Glutamatergic neuron (in vitro differentiated cells): ENCODE data around the gene LMO7. TPM values are rescaled to one million over a fixed set of nuclear protein-coding genes. Genes with fewer than 3 reads are reported as not detected.

Source experiments
- DNase-seq: peaks from one replicate; pipeline ENCODE4 v3.0.0; 2022
- H3K27ac Mint-ChIP-seq: one replicate; pipeline ENCODE4 v1.8.0; 2020; ENCODE audit warnings: mild to moderate bottlenecking, mixed read lengths, inconsistent platforms; ENCODE audit not compliant: unreplicated experiment
- H3K27me3 Mint-ChIP-seq: one replicate; pipeline ENCODE4 v1.8.0; 2020; ENCODE audit warnings: mild to moderate bottlenecking, moderate library complexity, mixed read lengths, inconsistent platforms; ENCODE audit not compliant: unreplicated experiment
- H3K36me3 Mint-ChIP-seq: one replicate; pipeline ENCODE4 v1.8.0; 2020; ENCODE audit warnings: mild to moderate bottlenecking, mixed read lengths, inconsistent platforms; ENCODE audit not compliant: unreplicated experiment
- H3K4me1 Mint-ChIP-seq: one replicate; pipeline ENCODE4 v1.8.0; 2020; ENCODE audit warnings: mild to moderate bottlenecking, low read depth, mixed read lengths, inconsistent platforms; ENCODE audit not compliant: unreplicated experiment
- H3K4me3 Mint-ChIP-seq: one replicate; pipeline ENCODE4 v1.8.0; 2020; ENCODE audit warnings: mild to moderate bottlenecking, mixed read lengths, inconsistent platforms; ENCODE audit not compliant: unreplicated experiment
- H3K9me3 Mint-ChIP-seq: one replicate; pipeline ENCODE4 v1.8.0; 2020; ENCODE audit warnings: mild to moderate bottlenecking, moderate library complexity, mixed read lengths, inconsistent platforms; ENCODE audit not compliant: unreplicated experiment
- total RNA-seq: library from RNA; stranded (reverse); fragmentation: NEBNext Ultra II Directional; extraction: Animal tissue kit (Norgen Biotek cat#: 25700); gene quantifications from one replicate; pipeline ENCODE4 v1.2.1, GENCODE V29; 2021; ENCODE audit not compliant: unreplicated experiment
- TF ChIP-seq, protein P1 (sequence below): fragments of 200-600 bp; sonication (generic); IDR thresholded peaks from one replicate; pipeline ENCODE4 v1.5.0; 2021; ENCODE audit not compliant: partially characterized antibody, unreplicated experiment

The LMO7 gene
- total RNA-seq, 1 donor from 2014 or later, result 5.0 TPM

DNA sequence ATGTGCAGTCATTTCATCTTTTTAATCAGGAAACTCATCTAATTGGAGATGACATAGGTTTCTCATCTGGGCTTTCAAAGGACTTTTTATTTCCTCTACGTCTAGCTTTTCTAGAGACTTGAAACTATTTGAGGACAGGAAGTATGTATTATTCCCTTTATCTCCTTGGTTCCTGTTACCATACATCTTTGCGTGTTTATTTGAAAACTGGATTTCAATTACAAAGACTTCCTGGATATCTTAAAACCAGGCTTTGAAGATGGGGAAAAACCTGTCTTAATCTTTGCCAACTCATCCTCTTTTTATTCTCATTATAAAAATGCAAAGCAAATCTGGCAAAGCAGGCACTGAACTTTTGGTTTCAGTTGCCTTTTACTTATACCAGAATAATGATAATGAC, 130.5 kb downstream of the LMO7 start:
- H3K4me1 Mint-ChIP-seq, result peaks cover 4% of the 10 kb centered on the region
- TF ChIP-seq, protein P1, sequence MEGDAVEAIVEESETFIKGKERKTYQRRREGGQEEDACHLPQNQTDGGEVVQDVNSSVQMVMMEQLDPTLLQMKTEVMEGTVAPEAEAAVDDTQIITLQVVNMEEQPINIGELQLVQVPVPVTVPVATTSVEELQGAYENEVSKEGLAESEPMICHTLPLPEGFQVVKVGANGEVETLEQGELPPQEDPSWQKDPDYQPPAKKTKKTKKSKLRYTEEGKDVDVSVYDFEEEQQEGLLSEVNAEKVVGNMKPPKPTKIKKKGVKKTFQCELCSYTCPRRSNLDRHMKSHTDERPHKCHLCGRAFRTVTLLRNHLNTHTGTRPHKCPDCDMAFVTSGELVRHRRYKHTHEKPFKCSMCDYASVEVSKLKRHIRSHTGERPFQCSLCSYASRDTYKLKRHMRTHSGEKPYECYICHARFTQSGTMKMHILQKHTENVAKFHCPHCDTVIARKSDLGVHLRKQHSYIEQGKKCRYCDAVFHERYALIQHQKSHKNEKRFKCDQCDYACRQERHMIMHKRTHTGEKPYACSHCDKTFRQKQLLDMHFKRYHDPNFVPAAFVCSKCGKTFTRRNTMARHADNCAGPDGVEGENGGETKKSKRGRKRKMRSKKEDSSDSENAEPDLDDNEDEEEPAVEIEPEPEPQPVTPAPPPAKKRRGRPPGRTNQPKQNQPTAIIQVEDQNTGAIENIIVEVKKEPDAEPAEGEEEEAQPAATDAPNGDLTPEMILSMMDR, result no peak
- H3K36me3 Mint-ChIP-seq, result no peaks in the 10 kb centered on the region
- no peak for DNase-seq
- no peaks in the 10 kb centered on the region for H3K27me3 Mint-ChIP-seq
- no peak overlapping the region for H3K4me3 Mint-ChIP-seq
- no peak overlapping the region for H3K27ac Mint-ChIP-seq
- no peaks in the 10 kb centered on the region for H3K9me3 Mint-ChIP-seq

DNA sequence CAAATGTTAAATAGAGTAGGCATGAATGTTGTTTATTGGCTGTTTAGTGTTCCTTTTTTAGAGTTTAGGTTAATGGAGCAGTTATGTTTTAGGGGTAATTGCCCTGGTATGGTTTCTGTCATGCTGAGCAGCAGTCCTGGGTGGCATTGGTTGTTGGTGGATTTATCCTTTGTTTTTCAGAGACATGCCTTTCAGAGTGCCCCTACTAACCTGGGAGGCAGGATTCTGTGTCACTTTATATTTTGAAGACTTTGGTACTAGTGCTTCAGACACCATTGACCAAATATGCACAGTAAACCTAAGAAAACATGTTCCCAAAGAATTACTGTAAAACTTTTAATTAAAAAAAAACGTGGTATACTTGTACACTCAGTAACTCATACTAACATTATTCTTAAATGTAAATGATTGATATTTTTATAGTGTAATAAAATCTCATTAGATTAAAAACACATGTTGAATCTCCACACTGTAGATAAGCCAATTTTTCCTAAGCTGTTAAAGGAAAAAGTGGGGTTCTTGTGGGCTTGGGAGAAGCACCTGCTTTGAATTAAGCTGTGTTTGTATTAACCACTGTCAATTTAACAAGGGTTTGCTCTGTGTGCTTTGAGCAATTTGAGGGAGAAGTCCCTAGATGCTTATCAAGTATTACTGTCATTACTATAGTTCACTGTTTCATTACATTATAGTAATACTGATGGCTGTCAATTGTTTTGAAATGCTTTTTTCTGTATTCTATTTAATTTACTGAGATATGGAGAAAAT, 133.2 kb downstream of the LMO7 start:
- no peaks in the 10 kb centered on the region for H3K36me3 Mint-ChIP-seq
- H3K27ac Mint-ChIP-seq, result no peak overlapping the region
- no peaks in the 10 kb centered on the region for H3K27me3 Mint-ChIP-seq
- TF ChIP-seq, protein P1, result no peak
- H3K4me1 Mint-ChIP-seq, result peaks cover under 1% of the 10 kb centered on the region
- DNase-seq, result no peak
- no peaks in the 10 kb centered on the region for H3K9me3 Mint-ChIP-seq
- H3K4me3 Mint-ChIP-seq, result no peak overlapping the region

DNA sequence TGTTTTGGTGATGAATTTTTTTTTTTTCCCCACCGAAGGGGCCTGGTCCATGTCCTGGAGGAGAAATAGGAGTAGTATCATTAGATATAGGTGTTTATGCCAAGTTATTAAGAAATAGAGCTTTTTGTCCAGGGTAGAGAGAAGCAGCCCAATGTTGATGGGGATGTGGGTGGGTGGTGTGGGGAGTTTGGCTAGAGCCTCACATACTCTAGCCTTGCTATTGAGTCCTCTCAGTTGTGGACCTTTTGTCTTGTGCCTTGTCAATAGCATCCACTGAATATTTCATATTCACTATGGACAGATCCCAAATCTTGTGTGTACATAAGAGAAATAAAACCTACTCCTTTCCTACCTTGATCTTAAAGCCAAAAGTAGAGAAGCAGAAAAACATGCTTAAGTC, 134.0 kb downstream of the LMO7 start:
- H3K27me3 Mint-ChIP-seq, result no peaks in the 10 kb centered on the region
- H3K4me1 Mint-ChIP-seq, result no peaks in the 10 kb centered on the region

DNA sequence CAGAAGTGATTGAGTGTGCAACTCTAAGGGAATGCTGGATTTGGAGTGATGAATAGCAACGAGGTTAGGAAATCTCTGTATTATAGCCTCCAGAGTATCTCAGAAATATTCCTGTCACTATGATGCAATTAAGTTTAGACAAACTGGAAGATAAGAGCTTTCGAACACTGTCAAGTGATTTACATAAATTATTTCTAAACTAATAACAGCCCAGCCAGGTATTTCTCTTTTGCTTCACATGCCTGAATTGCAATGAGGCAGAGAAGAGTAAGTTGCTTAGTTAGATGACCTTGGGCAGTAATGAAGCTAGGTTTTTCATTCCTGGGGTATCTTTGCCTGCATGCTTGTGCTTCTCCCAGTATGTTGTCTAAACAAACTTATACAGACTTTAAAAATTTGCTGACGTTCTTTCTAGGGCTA, 134.5 kb downstream of the LMO7 start:
- H3K4me1 Mint-ChIP-seq, result no peaks in the 10 kb centered on the region
- TF ChIP-seq, protein P1, result no peak
- no peak overlapping the region for H3K27ac Mint-ChIP-seq
- no peak overlapping the region for H3K4me3 Mint-ChIP-seq
- no peaks in the 10 kb centered on the region for H3K9me3 Mint-ChIP-seq
- no peak for DNase-seq
- no peaks in the 10 kb centered on the region for H3K36me3 Mint-ChIP-seq
- H3K27me3 Mint-ChIP-seq, result no peaks in the 10 kb centered on the region

More for the DNA sequence above, 134.0 kb downstream of the LMO7 start:
- no peaks in the 10 kb centered on the region for H3K36me3 Mint-ChIP-seq
- no peak overlapping the region for H3K4me3 Mint-ChIP-seq
- no peaks in the 10 kb centered on the region for H3K9me3 Mint-ChIP-seq
- TF ChIP-seq, protein P1, result no peak
- no peak overlapping the region for H3K27ac Mint-ChIP-seq
- DNase-seq, result no peak

DNA sequence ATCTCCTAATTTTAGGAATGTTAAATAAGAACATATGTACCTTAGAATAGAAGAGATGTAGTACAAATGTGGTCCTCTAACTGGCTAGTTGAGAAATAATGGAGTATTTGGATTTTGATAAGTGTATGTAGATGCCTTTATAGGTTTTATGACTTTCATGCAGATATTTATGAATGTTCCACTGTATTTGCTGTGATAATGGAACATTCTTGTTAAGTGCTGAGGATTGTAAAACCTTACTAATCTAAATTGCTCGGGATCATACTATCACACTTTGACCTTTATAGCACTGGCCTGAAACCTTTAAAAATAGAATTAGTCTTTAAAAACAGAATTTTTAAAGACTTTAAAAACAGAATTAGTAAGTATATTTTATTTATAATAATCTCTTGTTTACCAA, 135.1 kb downstream of the LMO7 start:
- TF ChIP-seq, protein P1, result no peak
- no peaks in the 10 kb centered on the region for H3K27me3 Mint-ChIP-seq
- H3K4me1 Mint-ChIP-seq, result no peaks in the 10 kb centered on the region
- H3K9me3 Mint-ChIP-seq, result no peaks in the 10 kb centered on the region
- H3K36me3 Mint-ChIP-seq, result no peaks in the 10 kb centered on the region
- DNase-seq, result no peak
- no peak overlapping the region for H3K4me3 Mint-ChIP-seq
- H3K27ac Mint-ChIP-seq, result no peak overlapping the region
